GM21526 (cell line): ENCODE results near the gene LINC01488.

Experiments
- ATAC-seq: cut with Tn5 transposase; IDR thresholded peaks from one replicate; pipeline ENCODE4 v1.9.1; 2021; ENCODE audit warnings: moderate library complexity; ENCODE audit not compliant: unreplicated experiment, low FRiP score

The LINC01488 gene

DNA sequence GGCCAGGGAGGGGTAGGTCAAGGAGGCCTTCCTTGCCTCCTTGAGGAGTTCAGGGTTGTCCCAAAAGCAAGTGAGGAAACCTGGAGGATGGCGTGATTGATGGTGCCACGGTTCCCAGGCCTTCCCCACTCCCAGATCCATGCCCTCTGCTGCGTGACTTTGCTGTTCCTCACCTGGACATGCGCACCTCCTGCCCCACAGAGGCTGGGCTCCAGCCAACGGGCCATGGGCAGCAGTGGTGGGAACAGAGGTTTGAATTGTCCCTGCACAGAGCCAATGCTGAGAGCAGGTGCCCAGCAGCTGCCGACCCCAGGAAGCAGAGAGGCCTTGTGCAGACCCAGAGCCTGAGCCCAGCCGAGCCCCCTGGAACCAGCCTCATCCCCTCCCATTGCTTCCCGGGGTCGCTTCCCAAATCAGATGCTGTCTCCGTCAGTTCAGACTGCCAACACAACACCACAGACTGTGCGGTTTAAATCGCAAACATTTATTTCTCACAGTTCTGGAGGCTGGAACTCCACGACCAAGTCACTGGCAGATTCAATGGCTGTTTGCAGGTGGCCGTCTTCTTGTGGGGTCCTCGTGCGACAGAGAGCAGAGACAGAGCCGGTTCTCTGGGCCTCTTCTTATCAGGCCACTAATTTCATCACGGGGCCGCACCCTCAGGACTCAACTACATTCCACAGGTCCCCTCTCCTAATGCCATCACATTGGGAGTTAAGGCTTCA lies 6.2 kb upstream of the LINC01488 start:
- no peak for ATAC-seq

DNA sequence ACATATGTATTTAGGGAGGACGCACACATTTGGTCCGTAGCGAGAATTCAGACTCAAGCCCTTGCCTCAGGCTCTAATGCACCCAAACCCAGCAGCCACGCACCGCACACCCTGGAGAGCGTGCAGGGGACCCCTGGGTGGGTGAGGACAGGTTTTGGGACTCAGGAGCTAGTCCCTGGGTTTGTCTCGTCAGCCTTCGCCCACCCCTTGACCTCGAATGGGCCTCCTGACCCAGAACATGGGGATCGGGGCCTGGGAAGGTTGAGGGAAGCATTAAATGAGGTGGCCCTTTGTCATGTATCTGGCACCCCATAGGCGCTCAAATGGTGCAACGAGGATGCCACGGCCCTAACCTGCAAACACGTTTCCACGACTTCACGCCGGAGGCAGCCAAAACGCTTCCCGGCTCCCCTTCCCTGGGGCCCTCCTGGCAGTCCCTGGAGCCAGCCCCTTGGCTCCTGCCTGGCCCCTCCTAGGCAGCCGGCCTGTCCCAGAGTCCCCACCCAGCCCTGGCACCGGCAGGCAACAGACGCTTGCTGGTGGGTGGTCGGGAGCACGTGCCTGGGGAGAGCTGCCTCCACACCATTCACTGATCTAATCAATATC lies 5.5 kb upstream of the LINC01488 start:
- ATAC-seq = no peak

DNA sequence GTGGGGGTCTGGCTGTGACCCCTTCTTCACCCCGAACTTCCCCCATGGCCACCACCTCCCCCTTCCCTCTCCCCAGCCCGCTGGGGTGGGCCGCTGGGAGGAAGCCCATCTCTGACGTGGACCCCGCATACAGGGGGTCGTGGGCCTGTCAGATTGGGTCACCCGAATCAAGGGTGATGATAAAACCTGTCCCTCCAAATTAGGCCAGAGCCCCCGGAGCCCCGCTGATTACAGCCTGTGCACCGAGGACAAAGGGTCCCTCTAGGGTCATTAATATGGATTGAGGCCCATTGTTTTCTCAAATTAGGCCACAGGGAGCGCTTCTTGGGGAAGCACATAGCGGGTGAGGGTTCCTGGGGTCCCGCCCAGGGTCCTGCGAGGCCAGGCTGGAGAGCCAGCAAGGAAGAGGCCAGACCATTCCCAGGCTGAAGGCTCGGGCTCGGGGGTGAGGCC lies 4.9 kb upstream of the LINC01488 start:
- ATAC-seq = no peak

DNA sequence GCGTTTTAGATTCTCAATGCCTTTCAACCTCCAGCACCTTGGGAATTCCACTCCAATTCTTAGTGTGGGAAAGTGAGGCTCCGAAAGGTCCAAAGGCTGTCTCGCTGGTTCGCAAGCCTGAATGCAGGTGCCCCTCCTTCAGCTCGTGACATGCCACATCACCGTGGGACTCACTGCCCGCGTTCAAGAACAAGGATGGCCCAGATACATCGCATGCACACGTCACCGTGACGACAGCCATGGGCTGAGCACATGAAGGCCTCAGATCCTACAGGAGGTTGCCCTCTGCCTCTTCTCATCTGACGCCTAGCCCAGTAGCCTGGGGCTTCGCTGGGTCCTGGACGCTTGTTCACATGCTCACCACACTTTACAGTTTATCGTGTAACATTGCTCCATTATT lies 4.4 kb upstream of the LINC01488 start:
- ATAC-seq = no peak

DNA sequence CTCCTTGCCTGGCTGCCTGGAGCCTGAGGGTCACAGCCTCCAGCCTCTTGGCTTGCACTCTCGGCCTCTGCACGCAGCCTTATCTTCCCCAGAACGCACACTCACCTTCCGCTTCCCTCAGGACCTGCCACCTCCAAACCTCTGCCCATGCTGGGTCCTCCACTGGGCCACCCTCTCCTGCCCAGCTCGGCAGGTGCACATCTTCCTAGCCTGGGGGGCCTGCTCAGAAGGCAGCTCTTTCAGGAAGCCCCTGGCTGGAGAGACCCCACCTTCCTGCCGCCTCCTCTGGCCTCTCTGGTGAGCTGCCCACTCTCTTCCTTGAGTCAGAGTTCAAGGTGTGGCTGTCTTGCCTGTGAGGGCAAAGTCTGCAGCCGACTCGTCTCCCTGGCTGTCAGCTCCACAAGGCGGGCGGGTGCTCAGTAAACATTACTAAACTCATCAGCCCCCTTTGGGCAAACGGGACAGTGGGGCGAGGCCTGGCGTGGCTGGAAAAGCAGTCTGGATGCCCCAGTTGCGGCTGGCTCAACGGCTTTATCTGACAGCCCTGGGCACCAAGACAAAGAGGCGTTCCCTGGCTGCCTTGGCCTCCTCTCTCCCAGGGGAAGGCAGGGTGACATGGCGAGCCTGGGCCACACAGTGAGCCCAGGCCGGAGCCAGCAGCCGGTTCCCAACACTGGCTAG lies 1.7 kb upstream of the LINC01488 start:
- ATAC-seq = no peak

DNA sequence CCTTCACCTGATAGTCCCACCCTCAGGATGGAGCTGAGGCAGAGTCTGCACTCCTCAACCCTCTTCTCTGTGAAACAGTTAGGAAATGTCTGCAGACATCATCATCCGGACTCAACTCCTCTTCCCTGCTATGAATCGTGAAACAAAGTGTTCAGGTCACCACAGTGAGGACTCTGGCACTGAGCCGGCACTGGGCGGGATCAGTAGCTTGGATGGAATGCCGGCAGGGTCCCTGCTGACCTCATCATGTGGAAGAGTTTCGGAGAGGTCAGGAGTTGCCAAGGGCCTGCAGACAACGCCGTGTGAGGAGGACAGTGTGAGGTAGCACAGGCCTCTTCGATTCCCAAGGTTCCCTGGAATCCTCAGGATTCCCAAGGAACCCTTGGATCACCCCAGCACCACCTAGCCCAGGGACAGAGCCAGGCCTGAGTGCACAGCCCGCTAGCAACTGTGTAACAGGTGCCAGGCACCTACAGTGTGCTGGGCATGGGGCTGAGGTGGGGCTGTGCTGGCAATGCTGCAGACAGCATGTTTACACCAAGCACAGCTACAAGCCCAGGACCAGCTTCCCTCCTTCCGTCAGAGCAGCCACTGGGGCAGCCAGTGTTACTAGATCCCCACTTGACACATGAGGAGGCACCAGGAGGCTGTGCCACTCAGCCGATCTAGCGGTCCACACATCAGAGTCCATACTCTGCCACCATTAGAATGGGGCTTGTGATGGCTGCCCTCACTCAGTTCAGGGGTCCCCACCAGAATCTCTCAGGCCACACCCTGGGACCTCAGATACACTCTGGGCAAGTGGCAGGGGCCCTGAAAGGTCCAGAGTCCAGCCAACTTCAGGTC lies 693 bp upstream of the LINC01488 start:
- ATAC-seq = no peak

DNA sequence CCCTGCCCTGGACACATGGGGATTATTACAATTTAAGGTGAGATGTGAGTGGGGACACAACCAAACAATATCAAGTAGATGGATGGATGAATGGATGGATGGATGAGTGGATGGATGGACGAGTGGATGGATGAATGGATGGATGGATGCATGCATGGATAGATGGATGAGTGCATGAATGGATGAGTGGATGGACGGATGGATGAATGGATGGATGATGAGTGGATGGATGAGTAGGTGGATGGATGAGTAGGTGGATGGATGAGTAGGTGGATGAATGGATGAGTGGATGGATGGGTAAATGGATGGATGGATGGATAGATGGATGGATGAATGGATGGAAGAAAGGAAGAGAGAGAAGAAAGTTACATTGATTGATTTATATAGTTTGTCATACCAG lies 859 bp downstream of the LINC01488 start:
- no peak for ATAC-seq

DNA sequence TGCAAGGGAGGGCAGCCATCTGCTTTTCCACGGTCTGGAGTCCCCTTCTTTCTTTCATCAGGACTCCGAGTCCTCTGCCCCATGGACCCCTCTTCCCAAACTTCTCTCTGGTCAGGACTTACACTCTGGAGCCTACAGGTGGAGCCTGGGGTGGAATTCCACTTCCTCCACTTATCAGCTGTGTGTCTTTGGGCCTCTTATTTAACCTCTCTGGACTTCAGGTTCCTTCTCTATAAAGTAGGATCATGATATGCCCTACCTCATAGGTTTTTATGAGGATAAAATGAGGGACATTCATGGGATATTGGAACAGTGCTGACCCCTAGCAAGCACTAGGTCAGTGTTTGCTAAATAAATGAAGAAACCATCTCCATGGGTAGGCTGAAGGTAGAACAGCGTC lies 1.7 kb downstream of the LINC01488 start:
- no peak for ATAC-seq

DNA sequence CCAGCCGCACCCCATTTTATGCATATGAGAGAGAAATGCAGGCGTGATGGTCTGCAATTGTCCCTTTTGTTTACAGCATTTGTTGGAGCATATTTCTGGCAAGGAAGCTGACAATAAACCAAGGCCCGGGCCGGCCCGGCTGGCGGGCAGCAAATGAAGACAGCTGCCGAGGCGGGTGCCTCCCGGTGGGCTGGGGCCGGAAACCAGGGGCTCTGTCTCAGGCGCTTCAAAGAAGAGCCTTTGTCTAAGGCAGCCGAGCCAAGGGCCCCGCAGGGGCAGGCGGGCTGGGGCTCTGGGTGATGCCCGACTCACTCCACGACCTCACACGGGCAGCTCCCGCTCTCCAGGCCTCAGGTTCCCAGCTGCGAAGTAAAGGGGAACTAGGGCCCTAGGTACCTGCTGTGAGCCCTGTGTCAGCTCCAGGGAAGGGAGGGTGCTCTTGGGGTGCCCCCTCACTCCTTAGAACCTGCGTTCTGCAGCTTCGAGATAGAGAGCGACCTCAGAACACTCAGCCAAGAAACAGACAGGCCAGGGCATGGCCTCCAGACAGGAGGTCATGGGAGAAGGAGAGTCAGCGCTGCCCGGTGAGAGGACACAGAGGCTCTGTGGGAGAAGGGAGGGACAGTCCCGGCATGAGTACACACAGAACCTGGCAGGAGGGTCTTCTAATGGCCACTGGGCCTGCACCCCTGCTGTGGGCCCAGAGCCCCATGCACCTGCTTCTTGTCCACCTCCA lies 2.4 kb downstream of the LINC01488 start:
- no peak for ATAC-seq

DNA sequence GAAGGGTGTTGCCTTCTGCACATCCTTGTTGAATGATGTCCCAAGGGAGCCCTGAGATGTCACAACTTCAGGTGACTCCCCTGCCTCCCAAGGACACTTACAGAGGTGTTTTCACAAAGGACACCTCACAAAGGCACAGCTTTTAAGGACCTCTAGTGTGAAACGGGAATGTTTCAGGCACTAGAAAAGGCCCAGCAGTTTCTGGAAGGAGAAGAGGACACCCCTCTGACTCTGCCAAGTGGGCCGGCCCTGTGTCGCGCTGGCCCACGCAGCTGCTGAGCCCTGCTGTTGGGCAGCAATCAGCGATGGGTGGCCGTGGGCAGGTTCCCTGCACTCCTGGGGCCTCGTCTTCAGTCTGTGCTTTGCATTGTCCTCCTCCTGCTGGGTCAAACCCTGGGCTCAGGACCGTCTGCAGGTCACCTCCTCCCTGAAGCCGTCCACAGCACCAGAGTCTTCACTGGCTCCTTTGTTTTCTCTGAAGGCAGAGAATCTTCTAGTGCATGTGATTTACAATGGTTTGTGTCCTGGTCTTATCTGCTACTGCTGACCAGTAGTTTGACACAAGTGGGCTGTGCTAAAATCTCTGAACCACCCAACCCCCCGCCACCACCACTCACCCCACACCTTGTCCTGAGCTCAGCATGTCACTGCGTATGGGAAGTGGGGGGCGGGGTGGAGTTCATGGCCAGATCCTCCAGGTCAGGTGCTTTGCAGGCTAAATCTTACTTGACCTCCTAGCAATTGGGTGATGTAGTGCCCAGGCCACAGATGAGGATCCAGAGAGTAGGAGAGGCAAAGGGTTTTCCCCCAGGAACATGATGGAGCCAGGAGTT lies 3.2 kb downstream of the LINC01488 start:
- ATAC-seq = no peak

DNA sequence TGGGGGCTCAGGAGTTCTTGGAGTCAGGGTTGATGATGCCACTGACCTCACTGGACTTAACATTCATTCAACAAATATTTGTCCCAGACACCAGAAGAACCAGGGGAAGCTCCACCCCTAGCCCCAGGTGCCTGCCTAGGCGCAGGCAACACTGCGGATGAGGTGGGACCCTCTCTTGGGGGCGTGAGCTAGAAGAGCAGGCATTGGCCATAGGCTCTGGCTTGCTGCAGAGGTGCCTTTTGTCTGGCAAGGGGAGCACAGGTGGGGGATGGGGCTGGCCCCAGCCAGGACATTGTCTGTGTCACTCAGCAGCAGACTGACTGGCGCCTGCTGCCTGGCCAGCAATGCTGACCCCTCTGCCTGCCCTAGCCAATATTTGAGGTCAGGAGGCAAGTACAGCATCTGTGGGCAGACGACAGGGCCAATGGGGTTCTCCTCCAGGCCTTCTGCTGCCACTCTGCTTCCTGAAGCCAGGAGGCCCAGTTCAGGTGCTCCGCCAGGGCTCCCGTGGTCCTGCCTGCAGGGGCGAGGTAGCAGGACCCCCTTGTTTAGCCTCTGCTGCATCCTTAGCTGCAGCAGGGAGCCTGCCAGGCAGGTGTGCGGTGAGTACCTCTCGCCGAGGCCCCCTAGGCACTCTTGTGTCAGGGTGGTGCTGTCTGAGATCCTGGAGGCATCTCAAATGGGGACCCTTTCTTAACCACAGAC lies 4.0 kb downstream of the LINC01488 start:
- no peak for ATAC-seq

DNA sequence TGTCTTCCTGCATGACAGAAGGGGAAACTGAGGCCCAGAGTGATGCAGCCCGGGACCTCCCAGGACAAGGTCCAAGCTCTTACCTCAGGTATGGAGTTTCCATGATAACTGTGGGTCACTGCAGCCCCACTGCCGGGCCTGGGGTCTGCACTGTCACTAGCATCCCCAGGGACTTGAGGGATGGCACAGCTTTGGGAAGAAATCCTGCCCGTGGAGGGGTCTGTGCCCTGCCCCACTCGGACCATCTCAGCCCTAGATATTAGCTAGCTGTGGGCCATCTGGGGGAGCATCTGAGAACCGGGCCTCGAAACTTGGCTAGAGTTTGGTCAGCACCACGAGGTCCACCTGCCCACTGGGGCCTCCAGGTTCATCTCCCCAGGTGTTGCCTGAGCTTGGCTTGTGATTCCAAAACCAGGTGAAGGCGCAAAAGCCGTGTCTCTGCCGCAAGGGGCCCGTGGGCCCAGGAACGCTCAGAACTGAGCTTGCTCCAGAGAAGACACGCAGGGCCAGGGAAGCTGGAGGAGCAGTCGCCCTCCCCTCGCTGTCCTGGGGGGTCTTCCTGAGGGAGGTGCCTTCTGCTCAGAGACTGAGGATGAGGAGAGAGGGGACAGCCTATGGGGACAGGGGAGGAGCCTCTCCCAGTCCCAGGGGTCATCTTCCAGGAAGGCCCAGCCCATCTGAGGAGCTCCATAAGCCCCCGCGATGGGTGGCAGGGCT lies 4.8 kb downstream of the LINC01488 start:
- no peak for ATAC-seq

DNA sequence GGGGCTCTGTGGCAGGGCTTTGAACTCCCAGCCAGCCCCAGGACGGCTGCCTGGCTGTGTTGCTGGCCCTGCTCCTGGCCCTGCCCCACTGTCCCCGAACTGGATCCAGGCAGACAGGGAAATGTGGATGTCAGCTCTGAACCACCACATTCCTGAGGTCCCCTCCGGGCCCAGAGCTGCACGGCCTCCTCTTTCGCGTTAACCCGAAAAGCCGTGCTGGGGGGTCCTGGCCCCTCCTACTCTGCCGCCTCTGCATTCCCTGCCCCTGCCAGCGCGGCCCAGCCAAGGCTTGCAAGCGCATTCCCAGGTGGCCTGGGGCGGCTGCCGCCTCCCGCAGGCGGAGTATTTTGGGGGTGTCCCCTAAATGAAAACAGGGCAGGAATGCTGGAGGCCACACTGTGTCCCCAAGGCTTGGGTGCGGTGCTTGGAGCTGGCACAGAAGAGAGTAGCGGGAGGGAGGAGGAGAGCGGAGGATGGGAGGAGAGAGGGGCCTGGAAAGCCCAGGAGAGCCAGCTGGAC lies 5.4 kb downstream of the LINC01488 start:
- no peak for ATAC-seq

DNA sequence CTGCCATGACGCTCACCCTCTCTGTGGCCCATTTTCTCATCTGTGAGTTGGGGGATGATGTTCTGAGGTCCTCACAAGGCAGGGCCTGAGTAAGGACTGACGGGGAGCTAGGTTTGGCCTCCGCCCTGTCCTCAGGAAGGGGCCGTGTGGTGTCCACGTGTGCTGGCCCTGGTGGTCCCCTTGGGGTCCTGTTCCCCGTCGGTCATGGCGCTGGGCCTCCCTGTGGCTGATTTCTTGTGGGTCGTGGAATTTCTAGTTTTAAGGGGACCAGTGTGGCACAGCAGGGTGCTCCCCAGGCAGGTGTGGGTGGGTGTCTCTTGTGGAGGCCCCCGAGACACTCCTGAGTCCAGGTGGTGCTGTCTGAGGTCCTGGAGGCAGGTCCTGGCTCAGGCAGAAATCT lies 5.9 kb downstream of the LINC01488 start:
- no peak for ATAC-seq

DNA sequence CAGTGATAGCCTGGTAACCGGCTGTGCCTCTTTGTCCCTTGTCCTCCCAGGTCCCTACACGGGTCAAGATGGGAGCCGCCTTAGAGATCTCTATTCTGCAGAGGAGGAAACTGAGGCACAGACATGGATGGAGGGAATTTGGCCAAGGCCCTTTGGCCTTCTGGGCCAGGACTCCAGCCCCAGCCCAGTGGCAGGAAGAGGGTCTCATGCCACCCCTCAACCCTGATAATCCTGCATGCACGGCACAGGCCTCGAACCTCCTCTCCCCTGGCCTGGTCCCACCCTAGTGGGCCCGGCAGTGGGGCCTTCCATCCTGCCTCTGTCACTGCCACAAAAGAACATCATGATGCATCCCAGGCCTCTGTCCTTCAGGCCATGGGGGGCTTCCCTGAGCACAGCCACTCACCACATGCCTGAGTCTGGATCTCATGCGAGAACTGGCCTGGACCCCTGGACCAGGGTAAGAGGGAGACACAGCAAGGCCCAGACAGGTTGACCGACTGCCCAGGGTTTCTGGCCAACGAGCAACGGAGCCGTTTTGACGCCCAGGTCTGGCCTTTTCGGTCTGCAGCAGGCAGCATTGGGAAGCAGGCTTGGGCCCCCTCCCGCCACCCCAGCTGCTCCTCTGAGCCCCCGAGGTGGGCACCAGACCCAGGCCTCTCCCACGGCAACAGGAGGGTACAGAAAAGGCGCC lies 6.5 kb downstream of the LINC01488 start:
- no peak for ATAC-seq

DNA sequence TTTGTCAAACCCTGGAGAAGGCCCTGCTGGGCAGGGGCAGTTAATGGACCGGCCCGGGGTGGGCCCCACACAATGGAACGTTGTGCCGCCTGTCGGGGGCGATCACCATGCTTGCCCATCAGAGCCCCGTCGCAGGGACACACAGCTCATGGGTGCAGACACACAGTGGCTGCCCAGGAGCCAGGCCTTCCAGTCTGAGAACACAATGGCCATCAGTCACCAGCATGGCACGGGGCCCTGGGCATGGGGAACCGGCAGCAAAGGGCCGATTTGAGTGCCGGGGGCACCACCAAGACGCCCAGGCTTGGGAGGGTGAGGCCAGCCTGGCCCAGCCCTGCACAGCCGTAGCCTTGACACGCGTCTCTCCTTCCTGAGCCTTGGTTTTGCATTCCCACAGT lies 7.1 kb downstream of the LINC01488 start:
- no peak for ATAC-seq

DNA sequence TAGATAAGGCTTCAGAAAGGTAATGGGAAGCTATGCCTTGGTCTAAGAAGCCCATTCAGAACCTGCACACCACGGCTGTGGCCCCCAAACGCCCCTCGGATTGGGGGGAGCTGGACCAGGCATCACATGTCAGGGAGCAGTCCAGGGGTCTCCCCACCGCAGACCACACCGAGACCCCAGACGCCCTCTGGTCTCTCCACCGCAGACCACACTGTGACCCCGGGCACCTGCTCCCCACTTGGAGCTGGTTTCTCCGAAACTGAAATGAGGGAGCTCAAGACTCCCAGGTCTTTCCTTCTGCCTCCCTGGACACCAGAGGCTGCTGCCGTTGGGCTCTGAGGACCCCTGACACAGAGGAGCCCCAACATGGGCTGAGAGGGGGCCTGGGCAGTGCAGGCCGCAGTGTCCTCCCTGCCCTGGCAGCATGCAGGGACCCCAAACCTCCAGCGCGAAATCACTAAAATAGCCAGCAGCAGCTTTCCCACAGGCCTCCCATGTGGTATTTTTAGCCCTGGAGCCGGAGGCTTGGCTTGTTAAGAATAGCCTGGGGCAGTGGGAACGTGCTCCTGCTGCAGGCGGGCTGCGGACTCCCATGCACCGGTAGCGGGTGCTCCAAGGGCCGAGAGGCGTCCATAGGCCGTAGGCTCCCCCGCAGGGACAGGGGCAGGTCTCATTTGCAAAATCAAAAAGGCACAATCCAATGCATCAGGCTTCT lies 7.7 kb downstream of the LINC01488 start:
- no peak for ATAC-seq
